Ecto neural progenitor cell (in vitro differentiated cells): ENCODE results near the gene FBXW8.

Source experiments
- DNase-seq: peaks from one replicate; pipeline ENCODE4 v3.0.0-alpha.2; 2018; ENCODE audit warnings: low spot score

FBXW8 gene

DNA sequence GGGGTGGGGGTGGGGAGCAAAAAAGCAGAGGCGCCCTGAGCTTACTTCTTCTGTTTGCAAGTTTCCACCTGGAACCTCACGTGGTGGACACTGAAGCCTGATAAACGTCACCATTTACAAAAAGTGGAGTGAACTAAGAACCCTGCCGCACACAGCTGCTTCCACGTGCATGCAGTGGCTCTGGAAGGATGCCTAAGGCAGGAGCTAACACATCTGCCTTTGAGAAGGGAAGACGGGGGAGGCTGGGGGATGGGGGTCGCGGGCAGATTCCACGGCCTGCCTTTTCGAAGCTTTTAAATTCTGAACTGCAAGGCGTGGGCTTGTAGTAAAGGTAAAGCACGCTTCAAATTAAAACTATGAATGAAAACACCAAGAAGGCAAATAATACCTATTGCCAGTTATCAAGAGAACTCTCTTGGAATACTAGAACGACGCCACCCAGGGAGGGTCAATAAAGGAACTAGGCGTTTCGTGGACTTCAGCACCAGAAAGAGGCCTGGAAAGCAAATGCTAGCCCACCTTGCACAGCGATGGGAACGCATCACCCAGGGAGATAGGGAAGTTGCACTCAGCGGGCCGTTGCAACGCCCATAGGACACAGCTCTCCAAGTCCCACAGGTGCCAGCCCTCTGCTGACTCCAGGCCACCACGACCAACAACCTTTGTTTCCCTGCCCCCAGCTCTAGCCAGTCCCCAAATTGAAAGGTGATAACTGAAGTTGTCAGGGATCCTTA is 126.7 kb downstream of the FBXW8 start:
- DNase-seq, result no peak

DNA sequence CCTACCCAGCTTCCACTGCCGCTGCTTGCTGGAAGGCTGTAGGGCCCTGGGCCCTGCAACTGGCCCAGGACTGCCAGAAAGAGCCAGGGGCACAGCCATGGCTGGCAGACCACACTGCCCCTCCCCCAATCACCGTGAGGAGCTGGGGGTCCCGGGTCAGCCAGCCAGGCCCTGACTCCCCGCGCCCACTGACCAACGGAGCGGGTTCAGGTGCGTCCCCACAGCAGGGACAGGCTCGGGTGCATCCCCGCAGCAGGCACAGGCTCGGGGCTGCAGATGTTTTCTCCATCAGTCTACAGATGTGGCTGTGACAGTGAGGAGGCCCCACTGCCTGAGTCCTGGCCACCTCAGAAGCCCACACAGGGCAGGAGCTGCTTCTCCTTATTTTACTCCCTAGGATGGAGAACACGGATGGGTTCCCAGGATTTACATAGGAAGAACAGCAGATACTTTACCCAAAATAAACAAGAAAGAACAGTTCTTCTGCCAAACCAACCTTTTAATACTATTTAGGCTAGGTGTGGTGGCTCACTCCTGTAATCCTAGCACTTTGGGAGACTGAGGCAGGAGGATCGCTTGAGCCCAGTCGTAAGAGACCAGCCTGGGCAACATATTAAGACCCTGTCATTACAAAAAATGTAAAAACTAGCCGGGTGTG is 127.4 kb downstream of the FBXW8 start:
- no peak for DNase-seq

DNA sequence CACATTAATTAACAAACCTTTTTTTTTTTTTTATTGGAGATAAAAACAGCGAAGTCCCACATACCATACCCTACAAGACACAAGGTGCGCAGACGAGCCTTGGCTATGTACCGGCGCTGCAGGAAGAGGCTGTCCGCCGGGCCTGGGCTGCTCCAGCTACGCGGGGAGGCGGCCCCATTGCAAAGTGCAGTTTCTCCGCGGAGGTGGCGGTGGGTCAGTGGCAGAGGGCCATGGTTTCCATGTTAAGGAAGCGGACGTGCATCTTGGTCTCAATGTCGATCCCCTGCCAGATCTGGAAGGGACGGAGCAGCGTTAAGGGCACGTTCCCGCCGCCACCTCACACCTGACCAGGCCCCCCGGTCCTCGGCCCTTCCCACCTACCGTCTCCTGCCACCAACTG is 128.2 kb downstream of the FBXW8 start:
- no peak for DNase-seq

DNA sequence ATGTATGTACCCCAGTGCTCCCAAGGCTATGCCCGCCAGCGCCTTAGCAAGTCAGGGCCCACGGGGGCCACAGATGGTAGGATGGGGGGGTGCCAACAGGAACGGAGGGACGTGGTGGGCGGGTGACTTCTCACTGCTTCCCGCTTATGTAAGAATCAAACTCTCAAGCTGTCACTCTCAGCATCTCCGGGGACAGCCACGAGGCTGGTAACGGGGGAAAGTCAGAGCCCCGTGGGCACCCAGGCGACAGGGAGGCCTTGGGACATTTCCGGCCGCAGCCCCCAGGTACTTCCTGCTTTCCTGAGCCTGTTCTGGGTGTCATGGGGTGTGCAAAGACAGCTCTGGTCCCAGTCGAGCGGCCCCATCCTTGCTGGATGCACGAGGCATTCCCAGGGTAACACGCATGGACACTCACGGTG is 129.2 kb downstream of the FBXW8 start:
- no peak for DNase-seq

DNA sequence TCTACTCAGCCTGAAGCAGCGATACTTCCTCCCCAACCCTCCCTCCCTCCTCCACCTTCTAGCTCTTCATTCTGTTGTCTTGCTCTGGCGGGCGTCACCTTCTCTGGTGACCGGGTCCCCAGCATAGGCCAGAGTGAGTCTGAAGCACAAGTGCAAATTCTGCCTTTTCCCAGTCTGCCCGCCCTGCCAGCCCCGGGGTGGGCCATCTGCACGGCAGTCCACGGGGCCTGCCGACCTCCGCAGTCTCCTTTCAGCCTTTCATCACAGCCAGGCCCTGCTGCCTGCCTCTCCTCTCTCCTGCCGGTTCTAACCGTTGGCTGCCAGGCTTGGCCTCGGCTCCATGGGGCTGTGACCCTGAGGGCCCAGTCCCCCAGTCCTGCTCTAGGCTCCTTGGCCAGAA is 129.7 kb downstream of the FBXW8 start:
- no peak for DNase-seq

DNA sequence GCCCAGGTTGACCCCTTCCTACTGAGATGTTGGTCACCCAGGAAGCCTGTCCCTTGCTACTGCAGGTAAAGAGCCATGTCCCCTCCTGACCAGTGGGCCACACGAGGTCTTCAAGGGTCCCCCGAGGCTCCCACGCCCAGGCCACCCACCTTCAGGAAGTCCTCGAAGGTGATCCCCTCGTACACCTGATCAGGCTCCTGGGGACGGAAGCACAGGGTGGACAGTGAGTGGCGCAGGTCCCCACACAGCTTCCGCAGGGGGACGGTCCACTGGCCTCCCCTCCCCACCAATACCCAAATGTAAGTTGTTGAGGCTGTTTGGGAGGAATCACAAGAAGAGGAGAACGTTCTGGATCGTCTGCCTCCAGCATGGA is 131.0 kb downstream of the FBXW8 start:
- no peak for DNase-seq

DNA sequence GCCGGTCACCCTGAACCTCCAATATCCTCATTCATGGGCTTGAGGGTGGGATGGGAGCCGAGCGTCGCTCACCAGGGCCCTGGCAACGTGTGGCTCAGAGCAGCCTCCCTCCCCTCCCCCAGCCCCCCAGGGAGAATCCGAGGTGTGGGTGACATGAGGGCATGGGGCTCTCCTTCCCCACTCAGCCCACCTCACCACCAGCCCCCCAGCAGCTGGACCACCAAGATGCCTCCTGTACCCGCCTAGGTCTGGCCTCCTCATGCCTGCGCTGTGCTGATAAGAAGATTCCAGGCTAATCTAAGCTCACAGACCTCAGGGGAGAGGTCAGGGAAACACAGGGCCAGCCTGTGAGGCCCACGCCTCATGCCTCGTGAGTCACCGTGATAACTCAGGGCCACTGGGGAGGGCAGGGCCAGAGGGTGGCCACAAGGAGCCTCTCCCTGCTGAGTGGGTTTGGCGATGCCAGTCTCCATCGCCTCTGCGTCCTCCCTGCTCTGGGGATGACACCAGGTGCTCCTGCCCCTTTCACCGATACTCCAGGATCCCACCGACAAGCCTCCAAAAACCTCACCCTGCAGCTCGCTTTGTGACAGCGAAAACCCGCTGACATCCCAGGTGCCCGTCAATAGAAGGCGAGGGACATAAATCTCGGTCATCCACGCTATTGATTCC is 131.6 kb downstream of the FBXW8 start:
- DNase-seq, result no peak

DNA sequence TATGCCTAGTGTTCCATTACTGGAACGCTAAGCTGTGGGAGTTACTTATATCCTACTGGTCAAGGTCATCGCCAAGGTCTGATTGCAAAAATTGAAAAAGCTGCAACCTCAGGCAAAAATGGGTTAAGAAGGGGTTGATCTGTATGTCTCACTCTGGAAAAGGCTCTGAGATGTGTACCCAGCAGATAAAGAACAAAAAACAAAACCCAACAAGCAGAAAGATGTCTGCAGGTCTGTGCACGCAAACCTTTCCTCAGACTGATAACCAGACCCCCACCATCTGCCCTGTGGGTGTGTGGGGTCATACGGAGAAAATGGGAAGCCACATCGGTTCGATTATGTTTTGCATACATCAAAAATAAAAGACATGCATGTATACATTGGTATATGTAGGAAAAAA is 132.1 kb downstream of the FBXW8 start:
- no peak for DNase-seq

DNA sequence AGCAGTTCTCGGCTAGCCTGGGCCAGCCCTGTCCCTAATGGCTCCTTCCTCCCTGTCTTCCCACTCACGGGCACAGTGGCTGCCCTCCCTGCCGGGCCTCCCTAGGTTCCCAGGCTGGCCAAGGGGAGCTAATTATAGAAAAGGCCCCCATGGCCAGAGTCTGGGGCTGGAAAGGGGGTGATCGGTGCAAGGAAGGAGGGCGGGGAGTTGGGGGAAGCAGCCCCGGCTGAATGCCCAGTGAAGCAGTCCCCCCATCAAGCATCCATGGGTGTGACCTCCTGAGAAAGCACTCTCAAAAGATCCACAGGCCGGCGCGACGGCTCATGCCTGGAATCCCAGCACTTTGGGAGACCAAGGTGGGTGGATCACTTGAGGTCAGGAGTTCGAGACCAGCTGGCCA is 133.6 kb downstream of the FBXW8 start:
- no peak for DNase-seq

DNA sequence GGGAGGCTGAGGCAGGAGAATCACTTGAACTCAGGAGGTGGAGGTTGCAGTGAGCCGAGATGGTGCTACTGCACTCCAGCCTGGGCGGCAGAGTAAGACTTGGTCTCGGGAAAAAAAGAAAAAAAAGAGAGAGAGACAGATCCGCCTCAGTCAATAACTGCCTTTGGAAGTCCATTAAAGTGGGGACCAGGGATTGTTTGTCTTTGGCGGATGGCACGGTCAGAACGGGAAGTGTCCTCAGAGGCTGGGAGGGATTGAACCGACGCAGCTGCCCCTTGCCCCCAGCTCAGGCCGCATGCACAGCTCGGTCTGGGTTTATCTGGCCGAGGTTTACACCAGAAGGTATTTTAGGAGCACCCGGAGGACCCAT is 134.0 kb downstream of the FBXW8 start:
- no peak for DNase-seq

DNA sequence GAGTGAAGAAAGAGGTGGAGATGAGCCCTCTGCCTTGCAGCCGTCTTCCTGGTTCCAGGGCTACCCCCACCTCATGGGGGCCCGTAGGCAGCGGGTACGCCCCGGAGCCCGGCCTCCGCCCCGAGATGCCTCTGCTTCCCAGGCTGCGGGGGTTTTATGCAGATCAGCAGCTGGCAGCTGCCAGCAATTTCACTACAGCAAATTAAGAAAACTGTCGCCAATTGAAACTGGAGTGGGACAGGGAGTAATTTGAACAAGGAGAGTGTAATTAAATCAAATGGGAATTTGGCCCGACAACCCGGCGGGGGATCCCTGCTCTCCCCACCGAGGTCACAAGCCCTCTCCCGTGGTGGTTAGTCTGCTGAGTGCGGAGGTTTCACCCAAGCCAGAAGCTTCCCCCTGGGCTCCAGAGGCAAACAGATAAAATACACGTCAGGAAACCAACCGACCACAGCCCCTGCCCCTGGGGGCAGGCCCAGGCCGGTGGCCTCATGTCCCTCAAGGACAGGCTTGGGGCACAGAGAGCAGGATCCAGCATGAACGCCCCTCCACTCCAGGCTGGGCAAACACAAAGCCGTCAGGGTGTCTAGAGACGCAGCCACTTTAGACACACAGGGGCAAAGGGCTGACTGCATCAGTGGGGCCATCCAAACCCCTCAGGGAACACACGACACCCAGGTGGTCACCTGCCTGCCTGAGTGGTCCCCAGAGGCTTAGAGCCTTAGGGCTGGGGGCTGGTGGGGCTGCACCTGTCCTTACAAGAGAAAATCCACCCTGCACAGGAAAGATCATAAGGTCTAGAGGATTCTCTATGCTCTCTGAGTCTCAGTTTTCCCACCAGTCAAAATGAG is 134.6 kb downstream of the FBXW8 start:
- no peak for DNase-seq

DNA sequence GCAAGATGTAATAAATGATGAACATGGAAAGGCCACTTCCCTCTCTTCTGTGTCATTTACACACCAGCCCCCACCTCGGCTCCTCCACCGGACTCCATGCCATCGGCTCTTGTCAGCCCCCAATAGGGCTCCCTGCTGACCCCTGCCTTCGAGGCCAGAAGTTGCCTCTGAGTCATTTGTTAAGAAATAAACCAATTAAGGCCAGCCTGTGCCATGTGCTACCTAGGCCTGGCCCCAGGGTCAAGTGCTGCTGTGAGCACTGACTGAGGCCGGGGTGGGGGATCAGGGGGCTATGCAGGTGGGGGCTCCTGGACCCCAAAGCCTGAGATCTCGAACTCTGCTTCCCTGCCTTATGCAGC is 135.2 kb downstream of the FBXW8 start:
- no peak for DNase-seq

DNA sequence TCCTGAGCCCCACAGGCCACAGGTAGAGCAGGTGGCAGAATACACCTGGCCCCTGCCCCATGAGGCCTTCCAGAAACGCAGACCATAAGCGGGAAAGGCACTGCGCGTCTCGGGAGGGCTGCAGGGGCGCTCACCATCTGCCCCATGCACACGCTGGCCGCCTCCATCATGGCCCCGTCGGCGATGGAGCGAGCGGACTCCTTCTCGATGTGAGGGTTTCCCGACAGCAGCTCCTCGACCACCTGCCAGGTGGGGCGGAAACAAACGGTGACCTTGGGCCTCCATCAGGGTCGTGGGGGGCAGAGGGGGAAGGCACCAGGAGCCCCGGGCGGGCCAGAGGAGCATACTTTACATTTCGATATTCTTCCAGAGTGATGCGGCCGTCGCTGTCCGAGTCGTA is 135.7 kb downstream of the FBXW8 start:
- no peak for DNase-seq

DNA sequence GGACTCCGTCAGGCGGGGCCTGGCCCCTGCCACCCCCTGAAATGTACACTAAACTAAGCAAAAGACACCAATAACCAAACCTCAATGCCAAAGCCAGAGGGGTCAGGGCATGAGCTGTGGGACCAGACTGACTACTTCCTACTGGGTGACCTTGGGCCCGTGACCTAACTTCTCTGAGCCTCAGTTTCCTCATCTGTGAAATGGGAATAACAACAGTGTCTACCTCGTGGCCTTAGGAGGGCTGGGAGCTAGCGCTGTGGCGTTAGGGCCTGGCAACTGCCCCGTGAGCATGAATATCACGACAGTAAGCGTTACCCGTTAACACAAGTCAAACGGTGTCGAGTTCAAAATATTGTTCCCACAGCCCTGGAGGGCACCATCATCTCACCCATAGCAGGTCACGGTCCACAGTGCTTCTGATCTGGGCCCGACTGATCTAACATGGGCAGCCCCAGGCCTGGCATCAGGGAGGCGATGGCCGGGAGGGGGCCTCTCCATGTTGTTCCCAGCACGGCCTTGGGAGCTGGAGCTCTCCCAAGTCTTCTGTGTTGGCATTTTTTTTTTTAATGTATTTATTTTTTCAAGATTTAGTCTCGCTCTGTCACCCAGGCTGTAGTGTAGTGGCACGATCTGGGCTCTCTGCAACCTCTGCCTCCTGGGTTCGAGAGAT is 136.2 kb downstream of the FBXW8 start:
- no peak for DNase-seq

DNA sequence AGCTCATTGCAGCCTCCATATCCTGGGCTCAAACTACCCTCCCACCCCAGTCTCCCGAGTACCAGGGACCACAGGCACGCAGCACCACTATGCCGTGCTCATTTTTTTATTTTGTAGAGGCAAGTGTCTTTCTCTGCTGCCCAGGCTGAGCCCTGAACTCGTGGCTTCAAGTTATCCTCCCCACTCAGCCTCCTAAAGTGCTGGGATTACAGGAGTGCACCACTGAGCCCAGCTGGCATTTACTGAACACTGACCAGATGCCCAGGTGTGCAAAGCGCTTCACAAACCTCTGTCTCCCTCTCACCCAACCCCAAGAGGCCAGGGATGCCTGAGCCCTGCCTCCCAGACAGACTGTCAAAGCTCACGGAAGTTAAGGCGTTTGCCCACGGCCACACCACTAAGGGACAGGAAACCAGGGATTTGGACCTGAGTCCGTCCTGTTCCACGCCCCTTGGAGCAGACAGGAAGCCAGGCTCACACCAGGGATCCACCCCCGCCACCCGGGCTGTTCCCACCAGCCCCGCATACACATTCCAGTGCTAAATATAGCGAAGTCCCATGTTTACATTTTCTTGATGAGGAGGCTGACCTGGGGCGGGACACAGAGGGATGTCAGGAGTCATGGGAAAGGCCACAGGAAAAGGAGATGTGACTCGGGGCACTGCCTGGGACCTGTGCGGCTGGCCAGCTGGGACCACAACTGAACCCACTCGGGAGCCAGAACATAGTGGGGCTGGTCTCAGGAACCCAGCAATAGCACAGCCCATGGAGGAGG is 137.2 kb downstream of the FBXW8 start:
- no peak for DNase-seq

DNA sequence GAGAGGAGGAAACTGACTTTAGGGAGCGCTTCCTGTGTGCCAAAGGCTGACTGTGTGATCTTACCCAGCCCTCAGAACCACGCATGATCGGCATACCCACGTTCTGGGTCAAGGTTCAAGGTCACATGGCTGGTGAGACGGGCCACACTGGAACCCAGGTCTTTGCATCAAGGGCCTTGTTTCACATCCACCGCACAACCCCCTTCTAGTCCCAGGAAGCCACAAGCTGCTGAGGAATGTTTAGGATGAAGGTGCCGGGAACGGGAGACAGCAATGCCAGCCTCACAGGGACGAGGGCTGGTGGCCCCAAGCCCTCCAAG is 137.8 kb downstream of the FBXW8 start:
- DNase-seq, result no peak

DNA sequence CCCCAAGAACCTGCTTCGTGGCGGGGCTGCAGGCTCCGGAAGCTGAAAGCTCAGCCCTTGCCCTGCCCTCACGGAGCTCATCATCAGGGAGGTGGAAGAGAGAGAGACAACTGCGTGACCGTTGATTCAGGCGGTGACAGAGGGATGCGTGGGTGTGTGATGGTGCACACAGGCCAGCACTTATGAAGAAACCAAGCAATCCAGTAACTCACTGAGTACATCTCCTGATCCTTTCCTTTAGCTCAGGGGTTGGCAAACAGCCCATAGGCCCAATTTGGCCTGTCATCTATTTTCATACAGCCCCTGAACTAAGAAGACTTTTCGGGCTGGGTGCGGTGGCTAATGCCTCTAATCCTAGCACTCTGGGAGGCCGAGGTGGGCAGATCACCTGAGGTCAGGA is 138.5 kb downstream of the FBXW8 start:
- DNase-seq, result no peak

DNA sequence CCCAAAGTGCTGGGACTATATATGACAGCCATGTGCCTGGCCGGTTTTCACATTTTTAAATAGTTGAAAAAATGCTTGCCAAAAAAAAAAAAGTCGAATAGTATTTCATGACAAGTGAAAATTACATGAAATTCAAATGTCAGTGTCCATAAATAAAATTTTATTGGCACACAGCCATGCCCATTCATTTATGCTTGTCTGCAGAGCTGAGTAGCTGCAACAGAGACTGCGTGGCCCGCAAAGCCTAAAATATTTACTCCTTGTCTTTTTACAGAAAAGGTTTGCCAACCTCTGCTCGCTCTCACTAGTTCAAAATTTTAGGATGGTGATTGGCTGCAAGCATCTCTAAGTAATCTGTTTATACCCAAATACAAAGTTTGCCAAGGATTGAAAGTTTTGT is 139.3 kb downstream of the FBXW8 start:
- no peak for DNase-seq

DNA sequence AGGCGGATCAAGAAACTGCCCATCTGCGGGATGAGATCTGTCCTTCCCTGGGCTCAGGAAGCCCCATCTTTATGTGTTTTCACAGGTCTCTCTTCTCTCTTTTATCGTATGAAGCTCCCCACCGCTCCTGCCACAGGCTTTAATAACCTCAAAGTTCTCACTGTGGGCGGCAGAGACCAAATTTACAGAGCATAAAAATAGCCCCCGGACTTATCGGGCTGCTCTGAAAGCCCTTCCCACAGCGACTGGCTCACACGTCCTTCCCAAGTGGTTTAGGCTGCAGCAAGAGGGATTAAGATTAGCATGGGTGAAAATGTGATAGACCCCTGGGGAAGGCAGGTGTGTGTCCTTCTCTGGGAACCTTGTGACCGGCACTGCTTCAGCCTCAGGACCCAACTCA is 140.6 kb downstream of the FBXW8 start:
- no peak for DNase-seq

DNA sequence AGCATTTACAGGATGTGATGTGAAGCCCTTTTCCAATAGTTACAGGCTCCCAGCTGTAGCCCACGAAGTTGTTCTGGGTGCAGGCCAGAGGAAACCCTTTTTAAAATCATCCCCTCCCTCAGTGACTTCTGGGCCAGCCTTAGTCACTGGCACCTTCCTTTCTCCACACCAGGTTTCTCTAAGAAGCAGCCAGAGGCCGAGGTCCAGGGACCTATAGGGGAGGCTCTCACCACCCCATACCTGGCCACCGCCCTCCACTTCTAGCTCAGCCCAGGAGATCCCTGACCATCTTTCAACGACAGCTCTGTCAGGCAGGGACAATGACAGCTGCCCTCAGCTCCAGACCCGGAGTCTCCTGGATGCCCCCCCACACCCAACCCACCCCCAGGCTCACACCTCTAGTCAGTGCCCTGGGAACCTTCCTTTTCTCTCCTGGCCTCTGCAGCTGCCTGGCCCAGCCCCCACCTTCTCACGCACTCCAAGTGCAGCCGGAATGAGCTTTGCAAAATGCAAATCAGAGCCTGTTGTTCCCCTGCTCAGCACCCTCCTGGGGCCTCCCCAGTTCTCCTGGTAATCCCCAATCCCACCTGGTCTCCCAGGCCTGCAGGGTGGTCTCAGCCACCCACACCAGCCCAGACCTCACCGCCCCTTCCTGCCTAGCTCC is 141.8 kb downstream of the FBXW8 start:
- no peak for DNase-seq

DNA sequence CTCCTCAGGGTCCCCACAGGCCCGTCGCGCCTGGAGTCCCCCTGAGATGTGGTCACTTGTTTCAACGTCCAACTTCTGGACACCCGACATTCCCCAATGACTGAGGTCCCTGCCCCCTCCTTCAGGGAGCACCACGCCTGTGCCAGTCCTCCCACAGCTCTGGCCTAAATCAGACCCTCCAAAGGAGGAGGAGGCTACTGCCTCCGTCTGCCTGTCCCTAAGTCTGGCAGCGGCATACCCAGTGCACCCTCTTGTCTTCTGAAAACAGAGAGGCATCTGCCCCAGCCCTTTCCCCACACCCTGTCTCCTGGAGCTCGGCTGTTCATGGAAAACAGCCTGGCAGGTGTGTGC is 142.3 kb downstream of the FBXW8 start:
- DNase-seq, result no peak
